ENCODE results near the gene CPM.

CPM gene

GRCh38 chr12:68873316-68873715 is 59.7 kb downstream of the CPM start:
- no peak for DNase-seq

- no peak for DNase-seq
Observed at GRCh38 chr12:68871921-68872320, 61.0 kb downstream of the CPM start.

GRCh38 chr12:68871396-68871795 is 61.6 kb downstream of the CPM start:
- DNase-seq = no peak

GRCh38 chr12:68870443-68870842 is 62.5 kb downstream of the CPM start:
- no peak for DNase-seq

- no peak for DNase-seq
Observed at GRCh38 chr12:68870011-68870410, 63.0 kb downstream of the CPM start.

GRCh38 chr12:68868043-68868790 is 64.8 kb downstream of the CPM start:
- peak; percentile 8 for DNase-seq

- no peak for DNase-seq
Observed at GRCh38 chr12:68867606-68868005, 65.4 kb downstream of the CPM start.

- DNase-seq = no peak
Observed at GRCh38 chr12:68866950-68867349, 66.0 kb downstream of the CPM start.

- no peak for DNase-seq
Observed at GRCh38 chr12:68865399-68866164, 67.4 kb downstream of the CPM start.

- no peak for DNase-seq
Observed at GRCh38 chr12:68864604-68865003, 68.4 kb downstream of the CPM start.

GRCh38 chr12:68863886-68864454 is 69.0 kb downstream of the CPM start:
- DNase-seq = peak; percentile 80

- DNase-seq = no peak
Observed at GRCh38 chr12:68863109-68863770, 69.7 kb downstream of the CPM start.

GRCh38 chr12:68861890-68862289 is 71.1 kb downstream of the CPM start:
- DNase-seq = no peak

- no peak for DNase-seq
Observed at GRCh38 chr12:68856510-68856909, 76.5 kb downstream of the CPM start.

- DNase-seq = no peak
Observed at GRCh38 chr12:68855771-68856170, 77.2 kb downstream of the CPM start.

GRCh38 chr12:68855111-68855510 is 77.9 kb downstream of the CPM start:
- DNase-seq = no peak

- no peak for DNase-seq
Observed at GRCh38 chr12:68854554-68854953, 78.4 kb downstream of the CPM start.

GRCh38 chr12:68854078-68854468 is 78.9 kb downstream of the CPM start:
- no peak for DNase-seq

GRCh38 chr12:68853396-68854077 is 79.4 kb downstream of the CPM start:
- no peak for DNase-seq

- no peak for DNase-seq
Observed at GRCh38 chr12:68851592-68852306, 81.2 kb downstream of the CPM start.

GRCh38 chr12:68850390-68850789 is 82.6 kb downstream of the CPM start:
- no peak for DNase-seq

GRCh38 chr12:68846811-68847210 is 86.2 kb downstream of the CPM start:
- DNase-seq = no peak
